K562 (cell line): Measurements from ENCODE around the gene NUP35. TPM values are rescaled to one million over a fixed set of nuclear protein-coding genes. Genes with fewer than 3 reads are reported as not detected.
A peak's percentile ranks its signal among the peaks of the same experiment; 100 is the strongest.

Experiments used
- ATAC-seq: fragments of 200-7000 bp; cut with Tn5 transposase; 3 replicates; pipeline ENCODE4 v1.9.1; 2020; ENCODE audit warnings: moderate library complexity
- BruUV-seq: library from RNA; stranded (reverse); fragments of 400-500 nt; replicated peaks from 2 replicates; lab custom pipeline; 2021; lab: Mats Ljungman, UMichigan
- CTCF ChIA-PET: fragments of 300-600 bp; formaldehyde crosslinking; extraction: SDS; loops from one replicate; lab custom pipeline; 2021; ENCODE audit warnings: low intra/inter-chr PET ratio; lab: Yijun Ruan, JAX
- POLR2A ChIA-PET: fragments of 300-600, 350-650 bp; sonication (Branson Sonifier 250); formaldehyde crosslinking; extraction: SDS; loops from one replicate; lab custom pipeline; 2021; ENCODE audit warnings: antibody characterized with exemption, inconsistent platforms; lab: Yijun Ruan, JAX
- DNase-seq, 4 experiments: peaks; one replicate each; pipeline versions ENCODE4 v3.0.0 to v3.0.0-alpha.2; 2011 to 2018; ENCODE audit warnings: low spot score in 3 of 4, mixed read lengths in 3 of 4; ENCODE audit errors: extremely low read depth in 1 of 4
- FAIRE-seq: peaks from 2 replicates; lab custom pipeline; 2011; peaks lifted over from hg19 to GRCh38; lab: Jason Lieb, UNC
- H2AFZ ChIP-seq: 2 replicates; pipeline ENCODE4 v1.6.0; 2011; ENCODE audit warnings: low read depth, low read length, control low read depth, inconsistent platforms
- H3K27ac ChIP-seq: fragments of 200-600 bp; 3 replicates; pipeline ENCODE4 v1.8.0; 2011; ENCODE audit warnings: low read depth, mild to moderate bottlenecking, control low read depth, inconsistent platforms, low read length, moderate library complexity, mixed read lengths; ENCODE audit errors: extremely low read depth
- H3K27me3 ChIP-seq, 2 experiments: fragments of 300-600 bp in 1 of 2; 2 replicates in 1 of 2; 3 replicates in 1 of 2; pipeline versions ENCODE4 v1.6.0 to v1.8.0; 2011; ENCODE audit warnings: inconsistent platforms in 2 of 2, low read length in 2 of 2, mild to moderate bottlenecking in 1 of 2, mixed read lengths in 1 of 2, moderate library complexity in 1 of 2; ENCODE audit not compliant: control insufficient read depth in 2 of 2, insufficient read depth in 2 of 2
- H3K36me3 ChIP-seq: fragments of 300-600 bp; 3 replicates; pipeline ENCODE4 v1.8.0; 2011; ENCODE audit warnings: mild to moderate bottlenecking, low read length, inconsistent platforms; ENCODE audit not compliant: control insufficient read depth, insufficient read depth
- H3K4me1 ChIP-seq, 2 experiments: fragments of 200-600 bp in 1 of 2; replicated peaks in 1 of 2; 2 replicates in 1 of 2; 3 replicates in 1 of 2; pipeline versions ENCODE4 v1.5.1 to v1.8.0; 2011; ENCODE audit warnings: inconsistent platforms in 2 of 2, low read length in 2 of 2, mild to moderate bottlenecking in 1 of 2, mixed read lengths in 1 of 2, moderate library complexity in 1 of 2; ENCODE audit not compliant: control insufficient read depth in 2 of 2, insufficient read depth in 2 of 2
- H3K4me2 ChIP-seq: 2 replicates; pipeline ENCODE4 v1.6.1; 2011; ENCODE audit warnings: low read length, control low read depth, inconsistent platforms, mixed read lengths; ENCODE audit not compliant: insufficient read depth
- H3K4me3 ChIP-seq: fragments of 200-600 bp; sonication (generic), shearing (Covaris generic); 2 replicates; pipeline ENCODE4 v1.5.1; 2016; ENCODE audit warnings: control low read depth, inconsistent platforms
- H3K79me2 ChIP-seq: fragments of 200-600 bp; 3 replicates; pipeline ENCODE4 v1.8.0; 2011; ENCODE audit warnings: low read length, inconsistent platforms; ENCODE audit not compliant: control insufficient read depth, insufficient read depth
- H3K9ac ChIP-seq, 2 experiments: 2 replicates each; pipeline versions ENCODE4 v1.6.0 to v1.6.1; 2011; ENCODE audit warnings: low read depth in 2 of 2, low read length in 2 of 2, control low read depth in 1 of 2, inconsistent platforms in 1 of 2, mild to moderate bottlenecking in 1 of 2, mixed read lengths in 1 of 2; ENCODE audit not compliant: insufficient read depth in 1 of 2
- H3K9me1 ChIP-seq: one replicate; pipeline ENCODE4 v1.6.0; 2011; ENCODE audit warnings: inconsistent platforms, mild to moderate bottlenecking, low read length, moderate library complexity; ENCODE audit not compliant: control insufficient read depth, insufficient read depth
- H3K9me3 ChIP-seq: replicated peaks from 2 replicates; pipeline ENCODE4 v1.5.1; 2011; ENCODE audit warnings: low read depth, low read length, inconsistent platforms; ENCODE audit not compliant: control insufficient read depth, insufficient read depth
- H4K20me1 ChIP-seq: replicated peaks from 2 replicates; pipeline ENCODE4 v1.6.1; 2011; ENCODE audit warnings: low read length, inconsistent platforms, mixed read lengths; ENCODE audit not compliant: control insufficient read depth, insufficient read depth
- in situ Hi-C: fragments of 300-500 bp; cut with MboI; formaldehyde crosslinking; loops from 4 replicates; pipeline ENCODE4 v1.15.0; 2018; ENCODE audit warnings: inconsistent platforms, mixed read lengths
- intact Hi-C: fragments of 100-400 bp; cut with micrococcal nuclease; formaldehyde crosslinking; loops from 2 replicates; pipeline ENCODE4 v1.14.2; 2022
- polyA plus RNA-seq, 8 experiments: library from polyadenylated mRNA; depleted of rRNA in 4 of 8; stranded (reverse) in 5 of 8; unstranded in 3 of 8; fragments of >200 nt; fragmentation: Nextera tagmentation in 2 of 8; fragmentation: Illumina TruSeq in 1 of 8; extraction: Ambion mirVana in 2 of 8; extraction: Trizol in 1 of 8; gene quantifications; 2 replicates each; pipeline versions ENCODE4 v1.2.1 to v1.2.3, GENCODE V29; 2011 to 2014; ENCODE audit warnings: inconsistent platforms in 1 of 8, missing spikeins in 1 of 8
- total RNA-seq, 7 experiments: library from RNA; depleted of rRNA in 6 of 7; stranded (reverse); fragments of >200 nt in 6 of 7; fragmentation: Illumina TruSeq in 2 of 7; extraction: Trizol in 2 of 7; gene quantifications; 2 replicates each; pipeline versions ENCODE4 v1.2.1 to v1.2.3, GENCODE V29; 2011 to 2021; ENCODE audit warnings: low replicate concordance in 1 of 7
- TF ChIP-seq, protein P1 (sequence below): fragments of 450-650 bp; IDR thresholded peaks from 2 replicates; pipeline ENCODE4 v1.6.1; 2018; ENCODE audit not compliant: partially characterized antibody

NUP35 gene
- total and polyA plus RNA-seq, 9 of the 15 experiments (the other 6 are each of a cell fraction or from before 2014, with no cell fraction given), result 24.5 to 78.2 (median 51.1) TPM

DNA sequence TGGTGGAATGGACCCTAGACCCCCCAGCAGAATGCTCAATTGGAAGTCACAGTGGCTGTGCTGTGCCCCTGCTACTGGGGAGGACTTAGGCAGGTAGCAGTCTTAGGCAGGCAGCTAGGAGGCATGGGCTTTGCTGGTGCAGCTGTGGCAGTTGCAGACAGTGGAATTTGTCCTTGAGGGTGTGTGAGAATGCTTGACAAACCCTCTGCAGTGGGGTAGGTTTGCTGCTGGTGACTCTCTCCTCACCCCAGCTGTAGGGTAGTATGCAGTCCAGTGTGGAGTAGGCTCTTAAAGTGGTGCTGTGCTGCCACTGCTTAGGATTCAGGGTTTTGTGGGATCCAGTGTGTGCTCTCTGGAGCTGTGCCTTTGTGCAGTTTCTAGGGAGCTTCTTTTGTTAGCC is 61.3 kb downstream of the NUP35 start:
- CTCF ChIA-PET, result no interaction called here
- in situ Hi-C loops (no loop called here), intact Hi-C loops (no loop called here)
- peaks cover 20% of the 10 kb centered on the region for H3K79me2 ChIP-seq
- peak overlapping the region in 1 of 2 experiments; percentile 45; a peak in 1 of 4 replicates for H3K9ac ChIP-seq
- POLR2A ChIA-PET, result interaction anchor here (0.5 to 1.3 kb wide), 3 partner anchors 11 to 175 kb away, joined by 3 to 5 read pairs (median 4); no protein-coding TSS in a partner anchor
- ATAC-seq (peak; percentile 72), FAIRE-seq (no peak), DNase-seq (no peak)
- H3K4me2 ChIP-seq, result no peak overlapping the region
- H3K27ac ChIP-seq, result no peak overlapping the region
- no peak overlapping the region for H3K4me3 ChIP-seq
- TF ChIP-seq, protein P1, sequence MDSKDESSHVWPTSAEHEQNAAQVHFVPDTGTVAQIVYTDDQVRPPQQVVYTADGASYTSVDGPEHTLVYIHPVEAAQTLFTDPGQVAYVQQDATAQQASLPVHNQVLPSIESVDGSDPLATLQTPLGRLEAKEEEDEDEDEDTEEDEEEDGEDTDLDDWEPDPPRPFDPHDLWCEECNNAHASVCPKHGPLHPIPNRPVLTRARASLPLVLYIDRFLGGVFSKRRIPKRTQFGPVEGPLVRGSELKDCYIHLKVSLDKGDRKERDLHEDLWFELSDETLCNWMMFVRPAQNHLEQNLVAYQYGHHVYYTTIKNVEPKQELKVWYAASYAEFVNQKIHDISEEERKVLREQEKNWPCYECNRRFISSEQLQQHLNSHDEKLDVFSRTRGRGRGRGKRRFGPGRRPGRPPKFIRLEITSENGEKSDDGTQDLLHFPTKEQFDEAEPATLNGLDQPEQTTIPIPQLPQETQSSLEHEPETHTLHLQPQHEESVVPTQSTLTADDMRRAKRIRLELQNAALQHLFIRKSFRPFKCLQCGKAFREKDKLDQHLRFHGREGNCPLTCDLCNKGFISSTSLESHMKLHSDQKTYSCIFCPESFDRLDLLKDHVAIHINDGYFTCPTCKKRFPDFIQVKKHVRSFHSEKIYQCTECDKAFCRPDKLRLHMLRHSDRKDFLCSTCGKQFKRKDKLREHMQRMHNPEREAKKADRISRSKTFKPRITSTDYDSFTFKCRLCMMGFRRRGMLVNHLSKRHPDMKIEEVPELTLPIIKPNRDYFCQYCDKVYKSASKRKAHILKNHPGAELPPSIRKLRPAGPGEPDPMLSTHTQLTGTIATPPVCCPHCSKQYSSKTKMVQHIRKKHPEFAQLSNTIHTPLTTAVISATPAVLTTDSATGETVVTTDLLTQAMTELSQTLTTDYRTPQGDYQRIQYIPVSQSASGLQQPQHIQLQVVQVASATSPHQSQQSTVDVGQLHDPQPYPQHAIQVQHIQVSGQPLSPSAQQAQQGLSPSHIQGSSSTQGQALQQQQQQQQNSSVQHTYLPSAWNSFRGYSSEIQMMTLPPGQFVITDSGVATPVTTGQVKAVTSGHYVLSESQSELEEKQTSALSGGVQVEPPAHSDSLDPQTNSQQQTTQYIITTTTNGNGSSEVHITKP, result no peak
- no peaks in the 10 kb centered on the region for H4K20me1 ChIP-seq
- H3K9me3 ChIP-seq, result peaks cover 5% of the 10 kb centered on the region; the same call in 1 of the 2 replicates
- BruUV-seq, result no TSS peak
- no peaks in the 10 kb centered on the region for H3K4me1 ChIP-seq
- H3K9me1 ChIP-seq, result no peaks in the 10 kb centered on the region
- no peak overlapping the region for H2AFZ ChIP-seq
- H3K27me3 ChIP-seq, result no peaks in the 10 kb centered on the region
- H3K36me3 ChIP-seq, result peaks cover 69% of the 10 kb centered on the region
